Calu3 (cell line): ENCODE results near the gene GOLT1A. TPM values are rescaled to one million over a fixed set of nuclear protein-coding genes. Genes with fewer than 3 reads are reported as not detected.

Source experiments
- BruUV-seq: library from RNA; stranded (reverse); fragments of 400-500 nt; replicated peaks from 2 replicates; lab custom pipeline; 2021; lab: Mats Ljungman, UMichigan
- CTCF ChIA-PET: fragments of 300-600 bp; sonication (Branson Sonifier 250); formaldehyde crosslinking; loops from one replicate; lab custom pipeline; 2022; ENCODE audit warnings: antibody characterized with exemption; lab: Charles Lee
- DNase-seq: peaks from one replicate; pipeline ENCODE4 v3.0.0; 2022
- H3K27ac Mint-ChIP-seq: one replicate; pipeline ENCODE4 v1.8.0; 2022; ENCODE audit warnings: mixed read lengths; ENCODE audit not compliant: unreplicated experiment
- H3K27me3 Mint-ChIP-seq: one replicate; pipeline ENCODE4 v1.8.0; 2022; ENCODE audit warnings: mixed read lengths; ENCODE audit not compliant: unreplicated experiment
- H3K36me3 Mint-ChIP-seq: one replicate; pipeline ENCODE4 v1.8.0; 2022; ENCODE audit warnings: mild to moderate bottlenecking, moderate library complexity, mixed read lengths; ENCODE audit not compliant: insufficient read depth, unreplicated experiment
- H3K4me1 Mint-ChIP-seq: one replicate; pipeline ENCODE4 v1.8.0; 2022; ENCODE audit warnings: mild to moderate bottlenecking, low read depth, mixed read lengths; ENCODE audit not compliant: unreplicated experiment
- H3K4me3 Mint-ChIP-seq: one replicate; pipeline ENCODE4 v1.8.0; 2022; ENCODE audit warnings: mild to moderate bottlenecking, low read depth, moderate library complexity, mixed read lengths; ENCODE audit not compliant: unreplicated experiment
- H3K9me3 Mint-ChIP-seq: one replicate; pipeline ENCODE4 v1.8.0; 2022; ENCODE audit warnings: low read depth, mixed read lengths; ENCODE audit not compliant: unreplicated experiment
- CTCF ChIP-seq: fragments of 200-600 bp; IDR thresholded peaks from one replicate; pipeline ENCODE4 v1.8.0; 2022; ENCODE audit warnings: antibody characterized with exemption; ENCODE audit not compliant: unreplicated experiment
- intact Hi-C: fragments of 100-400 bp; cut with micrococcal nuclease; formaldehyde crosslinking; loops from one replicate; pipeline ENCODE4 v1.10.0; 2022; ENCODE audit not compliant: unreplicated experiment
- total RNA-seq: library from RNA; stranded (reverse); gene quantifications from 2 replicates; pipeline ENCODE4 v1.2.3, GENCODE V29; 2022

The GOLT1A gene
- total RNA-seq, 1 experiment from 2014 or later: 3.5 TPM

- H3K27ac Mint-ChIP-seq: no peak overlapping the region
- no peak overlapping the region for H3K4me3 Mint-ChIP-seq
- no TSS peak for BruUV-seq
- H3K9me3 Mint-ChIP-seq: no peaks in the 10 kb centered on the region
- TF ChIP-seq CTCF: no peak
- H3K27me3 Mint-ChIP-seq: no peaks in the 10 kb centered on the region
- CTCF ChIA-PET: no interaction called here
- intact Hi-C loops: no loop called here
- H3K4me1 Mint-ChIP-seq: no peaks in the 10 kb centered on the region
- peaks cover 20% of the 10 kb centered on the region for H3K36me3 Mint-ChIP-seq
- no peak for DNase-seq
Observed at GRCh38 chr1:204216880-204217647, 3.3 kb upstream of the GOLT1A start.

- no peak for TF ChIP-seq CTCF
- peaks cover 16% of the 10 kb centered on the region for H3K36me3 Mint-ChIP-seq
Observed at GRCh38 chr1:204216236-204216635, 2.4 kb upstream of the GOLT1A start.

DNA sequence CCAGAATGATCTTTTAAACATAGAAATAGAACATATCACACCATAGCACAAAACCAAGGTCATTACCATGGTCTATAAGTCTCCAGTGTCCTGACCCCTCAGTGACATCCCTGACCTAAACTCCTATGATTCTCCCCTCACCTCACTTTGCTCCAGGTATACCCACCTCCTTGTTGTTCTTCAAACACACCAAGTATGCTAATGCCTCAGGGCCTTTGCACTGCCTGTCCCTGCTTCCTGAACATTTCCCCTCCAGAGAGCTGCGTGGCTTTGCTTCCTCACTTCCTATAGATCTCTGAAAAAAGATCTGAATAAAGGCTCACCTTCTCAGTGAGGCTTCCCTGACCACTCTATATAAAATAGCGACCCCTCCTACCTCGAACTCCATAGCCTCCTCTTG, 1.1 kb downstream of the GOLT1A start:
- Mint-ChIP-seq H3K36me3 (peaks cover 10% of the 10 kb centered on the region), H3K27ac (no peak overlapping the region), H3K4me1 (no peaks in the 10 kb centered on the region), H3K9me3 (no peaks in the 10 kb centered on the region), H3K27me3 (no peaks in the 10 kb centered on the region), H3K4me3 (no peak overlapping the region)
- CTCF ChIA-PET: interaction anchor here (1.7 kb wide), 1 partner anchor 14 kb away, joined by 7 read pairs; no protein-coding TSS in a partner anchor
- BruUV-seq: no TSS peak
- no peak for TF ChIP-seq CTCF
- DNase-seq: no peak
- intact Hi-C loops: no loop called here

More at GRCh38 chr1:204216236-204216635, 2.4 kb upstream of the GOLT1A start:
- intact Hi-C loops: no loop called here
- Mint-ChIP-seq H3K27ac (no peak overlapping the region), H3K27me3 (no peaks in the 10 kb centered on the region), H3K9me3 (no peaks in the 10 kb centered on the region), H3K4me3 (no peak overlapping the region), H3K4me1 (no peaks in the 10 kb centered on the region)
- CTCF ChIA-PET: no interaction called here
- DNase-seq: no peak
- no TSS peak for BruUV-seq

- CTCF ChIA-PET: interaction anchor here (0.6 to 1.4 kb wide), 2 partner anchors 18 to 48 kb away, joined by 3 to 4 read pairs; no protein-coding TSS in a partner anchor
- Mint-ChIP-seq H3K27ac (no peak overlapping the region), H3K4me1 (peaks cover 11% of the 10 kb centered on the region), H3K36me3 (peaks cover 8% of the 10 kb centered on the region), H3K9me3 (no peaks in the 10 kb centered on the region), H3K27me3 (no peaks in the 10 kb centered on the region), H3K4me3 (no peak overlapping the region)
- no peak for DNase-seq
- TF ChIP-seq CTCF: no peak
- no TSS peak for BruUV-seq
- intact Hi-C loops: no loop called here
Observed at GRCh38 chr1:204211046-204211445, 2.7 kb downstream of the GOLT1A start.
